NCI-H82 treated with DMSO at 0.1 percent for 48 hours (cell line): Measurements from ENCODE around the gene SCYGR2.
"Not testable (repeated sequence)": the region's sequence is repeated elsewhere in the genome, so short reads cannot be mapped to it uniquely, and the experiment has no call there.

Source experiments
- DNase-seq: peaks from one replicate; lab custom pipeline; 2025; ENCODE audit not compliant: unreplicated experiment; lab: John Stamatoyannopoulos, UW

The SCYGR2 gene

GRCh38 chr2:227598835-227599503 is at the start of gene SCYGR2:
Gene SCYGR2 (plus strand): TSS chr2:227598893. CDS start chr2:227598893, 0 bp downstream.
- not testable (repeated sequence) for DNase-seq

GRCh38 chr2:227551836-227552235 is 46.9 kb upstream of the SCYGR2 start:
- no peak for DNase-seq

- no peak for DNase-seq
Measured at GRCh38 chr2:227562581-227562980, 36.1 kb upstream of the SCYGR2 start.

- no peak for DNase-seq
Measured at GRCh38 chr2:227565080-227565479, 33.6 kb upstream of the SCYGR2 start.

- no peak for DNase-seq
Measured at GRCh38 chr2:227566012-227566411, 32.7 kb upstream of the SCYGR2 start.

- no peak for DNase-seq
Measured at GRCh38 chr2:227568852-227569169, 29.9 kb upstream of the SCYGR2 start.

GRCh38 chr2:227570615-227571014 is 28.1 kb upstream of the SCYGR2 start:
- no peak for DNase-seq

GRCh38 chr2:227576110-227576509 is 22.6 kb upstream of the SCYGR2 start:
- no peak for DNase-seq

- DNase-seq: no peak
Measured at GRCh38 chr2:227576812-227577211, 21.9 kb upstream of the SCYGR2 start.

- no peak for DNase-seq
Measured at GRCh38 chr2:227577555-227577954, 21.1 kb upstream of the SCYGR2 start.

- DNase-seq: no peak
Measured at GRCh38 chr2:227578642-227579041, 20.1 kb upstream of the SCYGR2 start.

GRCh38 chr2:227579791-227580190 is 18.9 kb upstream of the SCYGR2 start:
- no peak for DNase-seq

GRCh38 chr2:227582369-227582768 is 16.3 kb upstream of the SCYGR2 start:
- DNase-seq: no peak

GRCh38 chr2:227592694-227593387 is 5.9 kb upstream of the SCYGR2 start:
- no peak for DNase-seq

- no peak for DNase-seq
Measured at GRCh38 chr2:227595797-227596196, 2.9 kb upstream of the SCYGR2 start.

- DNase-seq: no peak
Measured at GRCh38 chr2:227597036-227597435, 1.7 kb upstream of the SCYGR2 start.

GRCh38 chr2:227597998-227598397 is 695 bp upstream of the SCYGR2 start:
- no peak for DNase-seq

- DNase-seq: no peak
Measured at GRCh38 chr2:227602358-227602757, 3.7 kb downstream of the SCYGR2 start.

- DNase-seq: no peak
Measured at GRCh38 chr2:227606476-227606875, 7.8 kb downstream of the SCYGR2 start.

- no peak for DNase-seq
Measured at GRCh38 chr2:227607941-227608340, 9.2 kb downstream of the SCYGR2 start.

GRCh38 chr2:227608561-227609338 is 10.1 kb downstream of the SCYGR2 start:
- no peak for DNase-seq

- no peak for DNase-seq
Measured at GRCh38 chr2:227610123-227610522, 11.4 kb downstream of the SCYGR2 start.
